Kidney glomerular epithelial cell (primary cell): Measurements from ENCODE around the gene TMEM30B.
"Not testable (repeated sequence)": the region's sequence is repeated elsewhere in the genome, so short reads cannot be mapped to it uniquely, and the experiment has no call there.

Experiments used
- DNase-seq: peaks from one replicate; lab custom pipeline; 2025; lab: John Stamatoyannopoulos, UW

The TMEM30B gene

DNA sequence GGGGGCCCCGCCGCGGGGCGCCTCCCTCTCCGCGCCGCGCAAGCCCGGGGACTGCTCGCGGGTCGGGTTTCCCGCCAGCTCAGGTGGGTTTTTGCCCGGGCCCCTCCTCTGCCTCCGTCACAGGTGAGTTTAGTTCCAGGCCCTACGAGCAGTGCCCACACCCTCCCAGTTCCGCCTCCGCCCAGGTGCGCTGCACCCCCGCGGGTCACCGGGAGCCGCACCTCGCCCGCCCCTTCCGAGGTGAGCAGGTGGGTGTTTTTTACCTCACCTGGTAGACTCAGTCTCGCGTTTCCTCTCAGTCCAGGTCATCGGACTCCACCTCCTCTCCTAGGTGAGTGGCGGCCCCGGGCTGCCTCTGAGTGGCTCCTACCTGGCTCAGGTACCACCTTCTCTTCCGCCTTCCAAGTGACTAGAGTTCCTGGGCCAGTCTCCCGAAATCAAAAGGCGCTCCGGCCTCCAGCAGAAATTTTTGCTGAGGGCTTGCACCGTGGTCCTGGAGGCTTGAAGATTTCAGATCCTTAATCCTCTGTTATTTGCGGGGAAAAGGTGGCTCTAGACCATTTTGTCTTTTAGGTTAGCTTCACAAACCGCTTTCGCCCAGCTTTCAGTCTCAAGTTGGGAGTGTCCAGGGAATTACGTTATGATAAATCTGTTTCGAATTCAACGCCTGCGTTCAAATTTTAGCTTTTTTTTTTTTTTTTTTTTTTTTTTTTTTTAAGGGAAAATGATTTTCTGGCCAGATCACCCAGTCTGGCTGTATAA is at the start of gene TMEM30B:
Gene TMEM30B, minus strand, starts transcription at position 153 of the 762 bp plus-strand sequence. CDS start 191 bp downstream, outside the sequence.
- DNase-seq: no peak

DNA sequence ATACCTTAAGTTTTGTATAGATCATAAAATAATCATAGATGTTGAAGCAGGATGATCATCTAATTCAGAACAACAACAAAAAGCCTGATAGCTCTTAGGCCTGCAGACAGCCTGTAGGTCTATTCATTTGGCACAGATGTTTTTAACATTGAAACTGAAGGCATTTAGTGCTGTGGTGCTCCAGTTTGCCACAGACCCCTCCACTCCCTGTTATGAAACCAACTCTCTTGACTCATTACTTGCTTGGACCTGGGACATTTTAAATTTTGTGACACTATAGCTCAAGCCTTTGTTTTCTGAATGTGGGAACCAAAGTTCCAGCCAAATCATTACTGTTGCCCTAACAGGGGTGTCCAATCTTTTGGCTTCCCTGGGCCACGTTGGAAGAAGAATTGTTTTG is 49.4 kb upstream of the TMEM30B start:
- no peak for DNase-seq

DNA sequence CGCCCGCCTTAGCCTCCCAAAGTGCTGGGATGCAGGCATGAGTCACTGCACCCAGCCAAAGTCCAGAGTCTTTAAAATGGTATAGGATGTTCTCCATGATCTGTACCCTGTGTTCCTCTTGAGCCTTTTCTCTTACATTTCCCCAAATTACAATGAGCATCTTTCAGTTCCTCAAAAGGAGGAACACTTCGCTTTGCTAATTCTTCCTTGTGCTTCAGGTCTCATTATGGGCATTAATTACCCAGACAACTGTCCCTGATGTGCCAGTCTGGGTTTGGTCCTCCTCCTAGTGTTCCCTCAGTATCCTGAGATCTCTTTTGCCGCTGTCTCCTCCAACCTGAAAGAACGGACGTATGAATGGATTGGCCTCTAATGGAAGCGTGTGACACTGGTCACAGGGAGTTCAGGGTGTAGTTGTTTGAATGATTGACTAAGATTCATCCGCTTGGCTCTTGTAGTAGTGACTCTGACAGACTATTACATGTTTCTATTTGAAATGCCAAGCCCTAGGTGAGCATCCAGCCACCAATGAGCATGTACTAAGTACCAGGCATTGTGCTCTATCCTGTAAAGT is 48.4 kb upstream of the TMEM30B start:
- DNase-seq: no peak

GRCh38 chr14:61328626-61329262 is 47.6 kb upstream of the TMEM30B start:
- DNase-seq: no peak

GRCh38 chr14:61326847-61327246 is 45.7 kb upstream of the TMEM30B start:
- DNase-seq: no peak

GRCh38 chr14:61326146-61326545 is 45.0 kb upstream of the TMEM30B start:
- DNase-seq: no peak

DNA sequence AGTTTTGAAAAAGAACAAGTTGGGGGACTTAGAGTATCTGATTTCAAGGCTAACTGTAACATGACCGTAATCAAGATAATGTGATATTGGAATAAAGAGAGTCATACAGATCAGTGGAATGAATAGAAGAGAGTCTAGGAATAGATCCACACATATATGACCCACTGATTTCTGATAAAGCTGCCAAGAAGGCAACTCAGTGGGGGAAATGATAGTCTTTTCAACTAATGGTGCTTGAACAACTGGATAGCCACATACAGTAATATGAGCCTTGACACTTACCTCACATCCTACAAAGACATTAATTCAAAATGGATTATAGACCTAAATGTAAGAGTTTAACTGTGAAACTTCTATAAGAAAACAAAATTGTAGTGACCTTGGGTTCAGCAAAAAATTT is 44.0 kb upstream of the TMEM30B start:
- no peak for DNase-seq

GRCh38 chr14:61323970-61324369 is 42.8 kb upstream of the TMEM30B start:
- no peak for DNase-seq

GRCh38 chr14:61322799-61323290 is 41.7 kb upstream of the TMEM30B start:
- DNase-seq: no peak

GRCh38 chr14:61322011-61322798 is 41.1 kb upstream of the TMEM30B start:
- DNase-seq: no peak

DNA sequence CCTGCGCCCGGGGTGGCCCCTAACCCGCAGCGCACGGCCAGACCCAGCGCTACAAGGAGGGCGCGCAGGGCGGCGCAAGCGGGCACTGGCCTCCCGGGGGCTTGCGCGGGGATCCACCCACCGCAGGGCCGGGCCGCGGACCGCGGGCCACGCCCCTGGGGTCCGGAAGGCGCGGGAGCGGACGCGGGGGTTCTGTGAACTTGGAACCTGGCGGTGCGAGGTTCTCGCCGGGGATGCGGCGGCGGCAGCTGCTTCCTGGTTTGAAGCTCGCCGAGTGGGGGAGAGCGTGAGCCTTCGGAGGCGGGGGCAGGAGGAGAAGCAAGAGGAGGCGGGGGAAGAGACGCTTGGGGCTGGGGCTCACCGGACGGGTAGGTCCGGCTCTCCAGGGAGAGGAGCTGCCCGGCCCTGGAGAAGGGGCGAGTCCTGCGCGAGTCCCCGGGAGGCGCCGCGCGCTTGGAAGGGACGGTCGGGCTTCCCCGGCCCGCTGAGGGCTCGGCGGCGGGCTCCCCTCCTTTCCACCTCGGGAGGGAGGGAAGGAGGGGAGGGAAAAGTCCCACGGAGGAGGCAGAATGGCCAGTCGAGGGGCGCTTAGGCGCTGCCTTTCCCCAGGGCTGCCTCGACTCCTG is 40.4 kb upstream of the TMEM30B start, which contains the start of gene PRKCH:
Gene PRKCH, plus strand, starts transcription at position 195 of the 626 bp plus-strand sequence. CDS start 523 bp downstream, outside the sequence.
- DNase-seq: no peak

DNA sequence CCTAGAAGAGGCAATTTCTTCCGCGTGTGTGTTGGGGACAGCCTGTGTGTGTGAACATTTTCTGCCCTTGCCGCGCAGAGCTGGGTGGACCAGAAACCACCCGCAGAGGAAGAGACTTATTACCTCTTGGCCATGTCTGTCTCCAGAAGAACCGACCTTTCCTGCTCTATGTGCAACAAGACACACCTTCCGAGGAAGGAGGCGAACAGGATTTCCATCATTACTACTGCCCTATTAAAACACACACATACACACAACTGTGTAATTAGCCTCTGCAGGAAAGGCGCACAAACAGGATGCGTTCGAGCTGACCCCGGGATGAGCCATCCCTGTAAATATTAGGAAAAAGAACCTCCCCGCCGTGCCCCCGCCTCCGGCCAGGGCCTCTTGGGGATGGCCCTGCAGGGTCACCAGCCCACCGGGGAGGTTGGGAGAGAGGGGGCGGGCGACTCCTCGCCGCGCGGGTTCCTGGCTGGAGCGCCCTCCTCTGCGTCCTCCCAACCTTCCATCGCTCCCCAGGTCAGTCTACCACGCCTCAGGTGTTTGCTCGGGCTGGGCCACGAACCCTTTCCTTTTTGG is 39.8 kb upstream of the TMEM30B start:
- no peak for DNase-seq

- DNase-seq: not testable (repeated sequence)
Measured at GRCh38 chr14:61320170-61320569, 39.0 kb upstream of the TMEM30B start.

DNA sequence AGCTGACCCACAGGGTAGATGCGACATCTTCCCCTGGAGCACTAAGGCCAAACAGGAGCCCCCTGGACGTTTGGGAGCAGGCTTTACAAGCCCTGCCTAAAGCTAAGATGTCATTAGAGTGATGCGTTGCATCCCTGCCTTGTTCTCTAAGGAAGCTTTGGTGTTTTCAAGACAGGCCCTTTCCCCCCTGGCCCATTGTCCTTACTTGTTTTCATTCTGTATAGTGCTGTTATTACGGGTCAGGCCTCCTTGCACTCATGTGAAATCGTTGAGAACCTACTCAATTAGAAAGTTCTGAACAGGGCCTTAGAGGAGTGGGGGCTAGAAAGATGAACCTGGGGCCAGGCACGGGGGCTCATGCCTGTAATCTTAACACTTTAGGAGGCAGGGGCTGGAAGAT is 38.6 kb upstream of the TMEM30B start:
- no peak for DNase-seq

DNA sequence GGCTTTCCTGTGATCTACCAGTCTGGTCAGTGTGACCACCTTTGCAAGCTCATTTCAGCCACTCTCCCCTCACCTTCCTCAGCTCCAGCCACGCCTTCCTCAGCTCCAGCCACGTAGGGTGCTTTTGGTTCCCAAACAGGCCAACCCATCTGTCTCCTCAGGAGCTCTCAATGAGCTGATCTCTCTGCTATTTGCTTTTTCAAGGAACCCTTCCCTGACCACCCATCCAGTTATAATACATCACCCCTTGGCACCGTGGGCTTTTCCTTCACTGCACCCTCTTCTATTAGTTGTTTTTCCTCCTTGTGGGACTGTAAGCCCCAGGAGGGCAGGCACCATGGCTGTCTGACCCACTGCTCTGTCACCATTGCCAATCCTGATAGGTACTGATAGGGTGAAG is 37.9 kb upstream of the TMEM30B start:
- DNase-seq: no peak

DNA sequence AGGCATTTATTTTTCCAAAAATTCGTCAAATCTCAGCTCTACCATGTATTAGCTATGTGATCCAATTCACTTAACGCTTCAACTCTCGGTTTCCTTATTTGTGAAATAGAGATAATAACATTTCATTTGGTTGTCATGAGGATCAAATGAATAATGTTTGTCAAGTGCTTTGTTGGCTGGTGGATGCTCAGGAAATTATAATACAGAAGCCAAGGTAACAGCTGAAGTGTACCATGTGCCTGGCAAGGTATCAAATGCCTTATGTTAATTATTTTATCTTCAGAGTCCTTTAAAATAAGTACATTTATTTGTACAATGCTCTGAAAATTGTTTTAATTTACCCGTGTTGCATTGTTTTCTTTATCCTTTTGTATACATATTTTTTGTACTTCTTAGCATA is 34.2 kb upstream of the TMEM30B start:
- no peak for DNase-seq

DNA sequence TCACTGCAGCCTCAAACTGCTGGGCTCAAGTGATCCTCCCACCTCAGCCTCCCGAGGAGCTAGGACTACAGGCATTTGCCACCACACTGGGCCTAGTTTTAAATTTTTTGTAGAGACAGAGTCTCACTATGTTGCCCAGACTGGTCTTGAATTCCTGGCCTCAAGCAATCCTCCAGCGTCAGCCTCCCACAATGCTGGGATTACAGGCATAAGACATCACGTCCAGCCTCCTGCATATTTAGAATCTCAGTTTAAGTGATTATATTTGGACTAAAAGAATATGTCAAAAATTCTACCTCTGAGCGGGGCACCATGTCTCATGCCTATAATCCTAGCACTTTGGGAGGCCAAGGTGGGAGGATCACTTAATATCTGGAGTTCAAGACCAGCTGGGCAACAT is 27.6 kb upstream of the TMEM30B start:
- not testable (repeated sequence) for DNase-seq

GRCh38 chr14:61308198-61308597 is 27.1 kb upstream of the TMEM30B start:
- DNase-seq: no peak

DNA sequence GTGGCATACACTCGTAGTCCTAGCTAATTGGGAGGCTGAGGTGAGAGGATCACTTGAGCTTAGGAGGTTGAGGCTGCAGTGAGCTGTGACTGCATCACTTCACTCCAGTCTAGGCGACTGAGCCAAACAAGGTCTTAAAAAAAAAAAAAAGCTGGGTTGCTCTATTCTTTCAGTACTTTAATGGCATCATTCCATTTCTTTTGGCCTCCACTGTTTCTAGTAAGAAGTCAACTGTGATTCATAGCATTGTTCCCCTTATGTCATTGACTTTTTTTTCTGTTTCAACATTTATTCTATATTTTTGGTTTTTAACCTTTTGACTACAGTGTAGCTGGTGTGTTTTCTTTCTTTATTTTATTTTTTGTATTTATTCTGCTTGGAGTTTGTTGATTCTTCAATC is 23.6 kb upstream of the TMEM30B start:
- DNase-seq: no peak

- no peak for DNase-seq
Measured at GRCh38 chr14:61300754-61301153, 19.6 kb upstream of the TMEM30B start.

- no peak for DNase-seq
Measured at GRCh38 chr14:61300209-61300608, 19.1 kb upstream of the TMEM30B start.
